NCI-H82 treated with DMSO at 0.1 percent for 48 hours (cell line): ENCODE data around the gene GSTM5.
"Not testable (repeated sequence)": the region's sequence is repeated elsewhere in the genome, so short reads cannot be mapped to it uniquely, and the experiment has no call there.

ENCODE experiments used
- DNase-seq: peaks from one replicate; lab custom pipeline; 2025; ENCODE audit not compliant: unreplicated experiment; lab: John Stamatoyannopoulos, UW

Gene GSTM5

GRCh38 chr1:109711593-109712320 is at the start of gene GSTM5:
TSS of gene GSTM5 (plus strand) at chr1:109712251. CDS start at chr1:109712313, 62 bp downstream.
- not testable (repeated sequence) for DNase-seq

DNA sequence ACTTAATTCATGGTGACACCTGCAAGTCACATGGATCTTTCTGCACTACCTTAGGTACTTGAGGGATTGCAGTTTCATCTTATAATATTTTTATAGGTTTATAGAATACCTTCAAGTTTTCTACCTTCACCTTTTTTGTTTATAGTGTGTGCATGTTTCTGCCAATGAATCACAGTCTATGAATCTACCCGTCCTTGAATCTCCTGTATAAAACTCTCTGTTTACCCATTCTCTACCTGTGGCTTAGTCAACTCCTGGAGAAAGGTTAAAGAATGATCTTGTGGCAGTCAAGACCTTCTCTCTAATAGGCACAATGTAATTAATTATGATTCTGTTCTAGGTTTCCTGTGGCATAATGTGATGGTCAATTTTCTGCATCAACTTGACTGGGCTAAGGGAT is 47.4 kb upstream of the GSTM5 start:
- DNase-seq: no peak

GRCh38 chr1:109667452-109668122 is 44.5 kb upstream of the GSTM5 start, which contains the start of gene GSTM2:
TSS of gene GSTM2 (plus strand) at chr1:109668057. CDS start at chr1:109668116, 59 bp downstream.
- DNase-seq: peak; percentile 79

- no peak for DNase-seq
Observed at GRCh38 chr1:109668123-109668775, 43.8 kb upstream of the GSTM5 start.

DNA sequence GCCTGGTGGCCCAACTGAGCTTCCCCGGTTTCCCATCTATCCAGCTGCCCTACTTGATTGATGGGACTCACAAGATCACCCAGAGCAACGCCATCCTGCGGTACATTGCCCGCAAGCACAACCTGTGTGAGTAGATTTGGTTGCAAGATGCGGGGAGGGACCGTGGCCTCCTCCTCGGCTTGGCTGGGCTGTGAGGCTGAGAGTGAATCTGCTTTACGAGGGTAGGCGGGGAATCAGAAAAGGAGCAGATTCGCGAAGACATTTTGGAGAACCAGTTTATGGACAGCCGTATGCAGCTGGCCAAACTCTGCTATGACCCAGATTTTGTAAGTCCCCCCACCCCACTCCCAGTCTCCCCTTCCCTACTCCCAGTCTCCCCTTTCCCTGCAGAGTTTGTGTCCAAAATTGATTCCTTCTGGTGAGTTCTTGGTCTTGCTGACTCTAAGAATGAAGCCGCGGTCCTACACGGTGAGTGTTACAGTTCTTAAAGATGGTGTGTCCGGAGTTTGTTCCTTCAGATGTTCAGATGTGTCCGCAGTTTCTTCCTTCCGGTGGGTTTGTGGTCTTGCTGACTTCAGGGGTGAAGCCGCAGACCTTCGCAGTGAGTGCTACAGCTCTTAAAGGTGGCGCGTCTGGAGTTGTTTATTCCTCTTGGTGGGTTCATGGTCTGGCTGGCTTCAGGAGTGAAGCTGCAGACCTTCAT is 42.7 kb upstream of the GSTM5 start:
- no peak for DNase-seq

DNA sequence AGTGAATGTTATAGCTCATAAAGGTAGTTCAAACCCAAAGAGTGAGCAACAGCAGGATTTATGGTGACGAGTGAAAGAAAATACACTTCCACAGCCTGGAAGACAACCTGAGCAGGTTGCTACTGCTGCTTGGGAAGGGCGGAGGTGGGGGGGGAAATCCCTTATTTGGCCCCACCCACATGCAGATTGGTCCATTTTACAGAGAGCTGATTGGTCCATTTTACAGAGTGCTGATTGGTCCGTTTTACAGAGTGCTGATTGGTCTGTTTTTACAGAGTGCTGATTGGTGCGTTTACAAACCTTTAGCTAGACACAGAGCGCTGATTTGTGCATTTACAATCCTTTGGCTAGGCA is 42.1 kb upstream of the GSTM5 start:
- not testable (repeated sequence) for DNase-seq

- no peak for DNase-seq
Observed at GRCh38 chr1:109671067-109671466, 41.0 kb upstream of the GSTM5 start.

GRCh38 chr1:109673861-109674260 is 38.2 kb upstream of the GSTM5 start:
- not testable (repeated sequence) for DNase-seq

- DNase-seq: not testable (repeated sequence)
Observed at GRCh38 chr1:109676683-109677381, 35.2 kb upstream of the GSTM5 start.

GRCh38 chr1:109677459-109677858 is 34.6 kb upstream of the GSTM5 start:
- DNase-seq: no peak

DNA sequence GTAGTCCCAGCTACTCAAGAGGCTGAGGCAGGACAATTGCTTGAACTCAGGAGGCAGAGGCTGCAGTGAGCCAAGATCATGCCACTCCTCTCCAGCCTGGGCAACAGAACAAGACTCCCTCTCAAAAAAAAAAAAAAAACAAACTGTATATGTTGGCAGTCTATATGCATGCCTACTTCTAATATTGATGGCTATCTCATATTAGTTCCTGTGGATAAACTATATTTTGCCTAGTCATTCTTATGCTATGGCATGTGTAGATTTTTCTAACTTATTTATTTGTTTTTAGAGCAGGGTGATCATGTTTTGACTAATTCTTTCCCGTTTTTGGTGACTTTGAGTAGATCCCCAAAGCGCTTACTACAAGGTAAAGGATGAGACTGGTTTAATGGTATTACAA is 33.4 kb upstream of the GSTM5 start:
- DNase-seq: not testable (repeated sequence)

DNA sequence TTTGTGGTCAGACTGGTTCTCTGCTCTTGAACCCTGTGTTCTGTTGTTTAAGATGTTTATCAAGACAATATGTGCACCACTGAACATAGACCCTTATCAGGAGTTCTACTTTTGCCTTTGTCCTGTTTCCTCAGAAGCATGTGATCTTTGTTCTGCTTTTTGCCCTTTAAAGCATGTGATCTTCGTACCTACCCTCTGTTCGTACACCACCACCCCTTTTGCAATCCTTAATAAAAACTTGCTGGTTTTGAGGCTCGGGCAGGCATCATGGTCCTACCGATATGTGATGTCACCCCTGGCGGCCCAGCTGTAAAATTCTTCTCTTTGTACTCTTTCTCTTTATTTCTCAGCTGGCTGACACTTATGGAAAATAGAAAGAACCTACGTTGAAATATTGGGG is 27.3 kb upstream of the GSTM5 start:
- not testable (repeated sequence) for DNase-seq

DNA sequence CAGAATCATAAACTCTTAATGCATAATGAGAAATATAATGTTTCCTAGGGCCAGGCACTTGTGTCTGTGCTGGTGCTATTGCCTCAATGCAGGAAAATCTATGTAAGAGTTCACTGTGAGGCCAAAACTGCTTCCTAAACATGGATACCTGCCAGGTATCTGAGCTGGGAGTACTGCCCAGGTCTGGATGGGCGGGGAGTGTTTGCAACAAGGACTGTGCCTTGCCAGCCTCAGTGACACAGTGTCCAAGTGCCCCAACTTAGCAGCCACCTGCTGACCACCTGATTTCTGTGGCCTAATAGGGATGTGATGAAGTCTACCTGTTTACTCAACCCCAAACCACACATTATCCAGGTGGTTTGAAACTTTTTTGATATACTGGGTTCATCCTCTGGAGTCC is 26.7 kb upstream of the GSTM5 start:
- not testable (repeated sequence) for DNase-seq

GRCh38 chr1:109685890-109686289 is 26.2 kb upstream of the GSTM5 start:
- DNase-seq: not testable (repeated sequence)

GRCh38 chr1:109687109-109687508 is 24.9 kb upstream of the GSTM5 start:
- DNase-seq: not testable (repeated sequence)

- no peak for DNase-seq
Observed at GRCh38 chr1:109687641-109688499, 24.2 kb upstream of the GSTM5 start, which contains the start of gene GSTM1. TSS of gene GSTM1 (plus strand) at chr1:109687817. CDS start at chr1:109687874, 57 bp downstream.

DNA sequence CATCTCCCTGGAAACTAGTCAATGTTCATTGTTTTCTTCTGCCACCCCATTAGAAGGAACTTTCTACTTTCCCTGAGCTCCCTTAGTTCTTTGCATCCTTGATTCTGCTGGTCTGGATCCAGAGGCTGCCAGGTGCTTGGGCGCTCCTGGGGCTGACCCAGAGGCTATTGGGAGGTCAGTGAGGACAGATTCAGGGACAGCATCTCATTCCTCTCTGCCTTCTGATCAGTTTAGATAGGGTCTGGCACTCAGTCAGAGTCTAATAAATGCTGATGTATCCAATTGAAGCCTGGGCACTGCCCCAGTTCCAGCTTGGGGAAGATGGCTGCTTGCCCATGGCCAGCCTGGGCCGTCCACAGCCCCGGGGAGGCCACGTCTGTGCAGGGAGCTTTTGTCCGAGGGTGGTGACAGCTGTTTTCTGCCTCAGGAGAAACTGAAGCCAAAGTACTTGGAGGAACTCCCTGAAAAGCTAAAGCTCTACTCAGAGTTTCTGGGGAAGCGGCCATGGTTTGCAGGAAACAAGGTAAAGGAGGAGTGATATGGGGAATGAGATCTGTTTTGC is 22.1 kb upstream of the GSTM5 start:
- DNase-seq: no peak

- no peak for DNase-seq
Observed at GRCh38 chr1:109691759-109692158, 20.3 kb upstream of the GSTM5 start.

DNA sequence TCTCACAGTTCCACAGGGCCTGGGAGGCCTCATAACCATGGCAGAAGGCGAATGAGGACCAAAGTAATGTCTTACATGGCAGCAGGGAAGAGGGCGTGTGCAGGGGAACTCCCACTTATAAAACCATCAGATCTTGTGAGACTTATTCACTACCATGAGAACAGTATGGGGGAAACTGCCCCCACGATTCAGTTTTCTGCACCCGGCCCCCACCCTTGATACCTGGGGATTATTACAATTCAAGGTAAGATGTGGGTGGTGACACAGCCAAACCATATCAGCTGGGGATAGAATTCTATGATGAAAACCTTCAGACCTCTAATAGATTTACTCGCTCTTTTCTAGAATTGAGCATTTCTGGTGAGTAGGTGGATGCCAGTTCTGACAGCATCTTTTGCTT is 17.7 kb upstream of the GSTM5 start:
- not testable (repeated sequence) for DNase-seq
